Osteocyte (in vitro differentiated cells): ENCODE measurements around the gene ARRB2. TPM values are rescaled to one million over a fixed set of nuclear protein-coding genes. Genes with fewer than 3 reads are reported as not detected.
A peak's percentile ranks its signal among the peaks of the same experiment; 100 is the strongest.
"Not testable (repeated sequence)": the region's sequence is repeated elsewhere in the genome, so short reads cannot be mapped to it uniquely, and the experiment has no call there.

ENCODE experiments used
- DNase-seq: peaks from one replicate; pipeline ENCODE4 v3.0.0; 2021; ENCODE audit warnings: mixed read lengths; ENCODE audit not compliant: unreplicated experiment; ENCODE audit errors: extremely low spot score
- H3K27ac Mint-ChIP-seq: one replicate; pipeline ENCODE4 v1.8.0; 2021; ENCODE audit warnings: mild to moderate bottlenecking, mixed read lengths; ENCODE audit not compliant: unreplicated experiment
- H3K27me3 Mint-ChIP-seq: one replicate; pipeline ENCODE4 v1.8.0; 2021; ENCODE audit warnings: mixed read lengths; ENCODE audit not compliant: unreplicated experiment
- H3K36me3 Mint-ChIP-seq: one replicate; pipeline ENCODE4 v1.8.0; 2021; ENCODE audit warnings: mixed read lengths; ENCODE audit not compliant: unreplicated experiment
- H3K4me1 Mint-ChIP-seq: one replicate; pipeline ENCODE4 v1.8.0; 2021; ENCODE audit warnings: mixed read lengths; ENCODE audit not compliant: unreplicated experiment
- H3K4me3 Mint-ChIP-seq: one replicate; pipeline ENCODE4 v1.8.0; 2021; ENCODE audit warnings: mild to moderate bottlenecking, moderate library complexity, mixed read lengths; ENCODE audit not compliant: unreplicated experiment
- H3K9me3 Mint-ChIP-seq: one replicate; pipeline ENCODE4 v1.8.0; 2021; ENCODE audit warnings: mixed read lengths; ENCODE audit not compliant: unreplicated experiment
- CTCF ChIP-seq: fragments of 200-600 bp; sonication (generic); IDR thresholded peaks from 2 replicates; pipeline ENCODE4 v1.5.0; 2021; ENCODE audit warnings: antibody characterized with exemption, mild to moderate bottlenecking, moderate library complexity
- total RNA-seq: library from RNA; stranded (reverse); gene quantifications from 2 replicates; pipeline ENCODE4 v1.2.1, GENCODE V29; 2021

Gene ARRB2
- total RNA-seq, 1 donor from 2014 or later = 23.6 TPM

GRCh38 chr17:4710693-4711634 lies 532 bp downstream of the ARRB2 start:
- H3K27ac Mint-ChIP-seq = peak overlapping the region; percentile 77
- H3K9me3 Mint-ChIP-seq = no peaks in the 10 kb centered on the region
- peaks cover 14% of the 10 kb centered on the region for H3K4me1 Mint-ChIP-seq

DNA sequence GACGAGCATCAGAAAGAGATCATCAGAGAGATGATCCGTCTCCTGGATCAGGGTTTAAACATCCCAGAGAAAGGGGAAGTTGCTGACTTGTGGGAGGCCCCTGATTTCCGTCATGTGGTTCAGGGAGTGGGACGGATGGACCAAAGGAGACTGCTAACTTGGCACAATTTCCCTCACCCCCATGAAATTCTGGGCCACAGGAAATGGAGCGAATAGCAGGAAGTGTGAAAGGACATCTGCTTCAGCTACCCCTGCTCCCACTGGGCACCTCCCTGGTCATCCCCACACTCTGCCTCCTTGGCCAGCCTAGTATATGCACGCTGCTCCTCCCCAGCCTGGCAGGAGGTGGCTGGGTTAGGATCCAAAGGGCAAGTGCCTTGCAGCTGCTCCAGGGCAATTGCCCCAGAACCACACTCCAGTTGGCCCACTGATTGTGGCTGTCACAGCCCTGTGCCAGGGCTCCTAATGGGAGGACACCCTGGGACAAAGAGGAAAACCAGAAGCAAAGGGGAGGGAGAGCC lies 1.3 kb downstream of the ARRB2 start:
- no peak for TF ChIP-seq CTCF
- Mint-ChIP-seq H3K27ac (no peak overlapping the region), H3K9me3 (no peaks in the 10 kb centered on the region), H3K27me3 (no peaks in the 10 kb centered on the region), H3K36me3 (no peaks in the 10 kb centered on the region), H3K4me1 (peaks cover 11% of the 10 kb centered on the region), H3K4me3 (peak overlapping the region; percentile 82)
- DNase-seq = no peak

More at GRCh38 chr17:4710693-4711634, 532 bp downstream of the ARRB2 start:
- Mint-ChIP-seq H3K36me3 (no peaks in the 10 kb centered on the region), H3K27me3 (no peaks in the 10 kb centered on the region), H3K4me3 (peak overlapping the region; percentile 82)
- no peak for TF ChIP-seq CTCF
- no peak for DNase-seq

GRCh38 chr17:4712526-4712925 lies 2.1 kb downstream of the ARRB2 start:
- Mint-ChIP-seq H3K27ac (no peak overlapping the region), H3K4me3 (no peak overlapping the region), H3K4me1 (peaks cover 11% of the 10 kb centered on the region), H3K9me3 (no peaks in the 10 kb centered on the region), H3K36me3 (peaks cover 3% of the 10 kb centered on the region), H3K27me3 (no peaks in the 10 kb centered on the region)
- DNase-seq = no peak
- TF ChIP-seq CTCF = no peak

- not testable (repeated sequence) for DNase-seq, H3K27me3 Mint-ChIP-seq, H3K27ac Mint-ChIP-seq, H3K9me3 Mint-ChIP-seq, H3K36me3 Mint-ChIP-seq, H3K4me3 Mint-ChIP-seq
- H3K4me1 Mint-ChIP-seq = peaks cover 11% of the 10 kb centered on the region
These were observed 4.1 kb downstream of the ARRB2 start for GRCh38 chr17:4714340-4715062.

DNA sequence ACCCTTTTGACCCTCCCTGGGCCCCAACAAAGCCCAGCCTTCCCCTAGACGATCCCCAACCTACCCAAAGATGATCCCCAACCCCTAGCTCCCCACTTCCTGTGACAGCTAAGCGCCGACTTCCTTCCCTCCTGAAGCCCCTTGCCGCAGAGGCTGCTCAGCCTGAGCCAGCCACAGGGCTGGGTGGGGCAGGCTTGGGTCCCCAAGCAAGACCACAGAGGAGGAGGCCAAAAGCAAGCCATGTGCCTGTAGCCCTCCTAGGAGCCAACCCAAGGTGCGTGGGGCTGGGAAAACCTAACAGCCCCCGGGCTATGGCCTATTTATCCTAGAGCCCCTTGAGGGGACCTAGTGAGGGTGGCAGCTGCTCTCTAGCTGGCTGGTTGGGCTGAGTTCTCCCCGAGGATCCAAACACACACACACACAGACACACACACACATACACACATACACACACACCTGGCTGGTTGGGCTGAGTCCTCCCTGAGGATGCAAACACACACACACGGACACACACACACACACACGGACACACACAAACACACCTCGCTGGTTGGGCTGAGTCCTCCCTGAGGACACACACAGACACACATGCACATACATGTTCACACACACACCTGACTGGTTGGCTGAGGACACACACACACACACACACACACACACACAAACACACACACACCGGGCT lies 4.8 kb downstream of the ARRB2 start:
- no peaks in the 10 kb centered on the region for H3K27me3 Mint-ChIP-seq
- H3K27ac Mint-ChIP-seq = no peak overlapping the region
- no peak for DNase-seq
- no peaks in the 10 kb centered on the region for H3K9me3 Mint-ChIP-seq
- TF ChIP-seq CTCF = no peak
- no peak overlapping the region for H3K4me3 Mint-ChIP-seq
- peaks cover 6% of the 10 kb centered on the region for H3K4me1 Mint-ChIP-seq
- H3K36me3 Mint-ChIP-seq = peaks cover 6% of the 10 kb centered on the region
